Panc1 (cell line): Measurements from ENCODE around the gene ROBO1. TPM values are rescaled to one million over a fixed set of nuclear protein-coding genes. Genes with fewer than 3 reads are reported as not detected.

ENCODE experiments used
- ATAC-seq: fragments of 200-7000 bp; cut with Tn5 transposase; 2 replicates; pipeline ENCODE4 v1.9.1; 2020; ENCODE audit warnings: mild to moderate bottlenecking, moderate library complexity
- BruUV-seq: library from RNA; stranded (reverse); fragments of 400-500 nt; replicated peaks from 2 replicates; lab custom pipeline; 2021; lab: Mats Ljungman, UMichigan
- CTCF ChIA-PET: fragments of 300-600 bp; sonication (Branson Sonifier 250); formaldehyde crosslinking; loops from one replicate; lab custom pipeline; 2022; ENCODE audit warnings: antibody characterized with exemption; lab: Charles Lee
- POLR2A ChIA-PET: fragments of 300-600 bp; sonication (Branson Sonifier 250); formaldehyde crosslinking; loops from one replicate; lab custom pipeline; 2022; ENCODE audit warnings: antibody characterized with exemption; lab: Charles Lee
- DNase-seq: peaks from one replicate; pipeline ENCODE4 v3.0.0-alpha.2; 2010; ENCODE audit warnings: low read depth, low spot score
- H3K27ac ChIP-seq: 2 replicates; pipeline ENCODE4 v1.5.1; 2011; ENCODE audit warnings: mild to moderate bottlenecking, low read length, inconsistent platforms
- H3K27me3 ChIP-seq: fragments of 200-500 bp; sonication (Bioruptor generic); 2 replicates; pipeline ENCODE4 v1.6.0; 2014; ENCODE audit warnings: low read length, inconsistent platforms; ENCODE audit not compliant: control insufficient read depth, insufficient read depth
- H3K36me3 ChIP-seq: fragments of 200-500 bp; sonication (Bioruptor generic); 2 replicates; pipeline ENCODE4 v1.5.1; 2014; ENCODE audit warnings: inconsistent platforms, mild to moderate bottlenecking, low read length, moderate library complexity; ENCODE audit not compliant: control insufficient read depth, insufficient read depth
- H3K4me1 ChIP-seq: 2 replicates; pipeline ENCODE4 v1.5.1; 2011; ENCODE audit warnings: inconsistent platforms, mild to moderate bottlenecking, low read length, moderate library complexity; ENCODE audit not compliant: control insufficient read depth, insufficient read depth
- H3K4me3 ChIP-seq, 2 experiments: 2 replicates each; pipeline ENCODE4 v1.5.1; 2011 to 2012; ENCODE audit warnings: low read depth in 2 of 2, low read length in 2 of 2, mild to moderate bottlenecking in 2 of 2, inconsistent platforms in 1 of 2, moderate library complexity in 1 of 2
- H3K9me3 ChIP-seq: fragments of 200-500 bp; sonication (Bioruptor generic); 2 replicates; pipeline ENCODE4 v1.5.1; 2014; ENCODE audit warnings: low read depth, mild to moderate bottlenecking, inconsistent platforms, low read length, moderate library complexity; ENCODE audit not compliant: control insufficient read depth, insufficient read depth
- POLR2AphosphoS5 ChIP-seq: IDR thresholded peaks from 2 replicates; pipeline ENCODE4 v1.6.1; 2012; ENCODE audit warnings: mild to moderate bottlenecking, low read depth, low read length, moderate library complexity
- SIN3A ChIP-seq: IDR thresholded peaks from 2 replicates; pipeline ENCODE4 v1.6.1; 2012; ENCODE audit warnings: low read depth, mild to moderate bottlenecking, low read length, moderate library complexity, borderline replicate concordance; ENCODE audit not compliant: insufficient read depth
- TCF7L2 ChIP-seq: IDR thresholded peaks from 2 replicates; pipeline ENCODE4 v1.6.1; 2011; ENCODE audit warnings: mild to moderate bottlenecking, low read depth, low read length, inconsistent platforms
- in situ Hi-C: cut with HindIII; loops from 2 replicates; pipeline ENCODE4 v1.10.0; 2016; ENCODE audit warnings: low sequenced_read_pairs, low pct_unique_long_range_greater_than_20kb
- intact Hi-C: fragments of 100-400 bp; cut with micrococcal nuclease; formaldehyde crosslinking; loops from one replicate; pipeline ENCODE4 v1.10.0; 2022; ENCODE audit not compliant: unreplicated experiment
- total RNA-seq: library from RNA; stranded (reverse); gene quantifications from one replicate; pipeline ENCODE4 v1.2.1, GENCODE V29; 2021; ENCODE audit not compliant: unreplicated experiment
- TF ChIP-seq, protein P1 (sequence below): fragments of 450-650 bp; IDR thresholded peaks from 2 replicates; pipeline ENCODE4 v1.5.1; 2017; ENCODE audit warnings: mild to moderate bottlenecking
- TF ChIP-seq, protein P2 (sequence below), 2 experiments: IDR thresholded peaks; 2 replicates each; pipeline ENCODE4 v1.6.1; 2011 to 2012; ENCODE audit warnings: low read depth in 2 of 2, control low read depth in 1 of 2, low read length in 1 of 2, mild to moderate bottlenecking in 1 of 2, moderate library complexity in 1 of 2; ENCODE audit not compliant: insufficient read depth in 1 of 2

ROBO1 gene
- total RNA-seq, 1 experiment from 2014 or later: 61.6 TPM

DNA sequence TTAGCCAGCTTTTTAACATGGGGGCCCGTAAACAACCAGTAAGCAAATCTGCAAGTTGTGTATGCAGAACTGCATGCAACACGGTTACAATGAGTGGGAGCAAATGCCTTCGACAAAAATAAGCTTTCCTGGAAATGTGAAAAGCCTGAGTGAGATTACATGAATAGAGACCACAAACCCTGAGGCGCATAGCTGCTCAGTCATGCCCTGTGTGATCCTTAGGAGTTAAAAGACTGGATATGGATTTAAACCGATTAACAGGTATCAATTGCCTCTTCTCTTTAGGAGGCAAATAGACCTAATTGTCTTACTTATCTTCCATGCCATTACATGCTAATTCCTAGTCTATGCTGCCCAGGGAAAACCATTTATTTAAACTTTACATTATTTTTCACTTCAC is 810.3 kb downstream of the ROBO1 start:
- ATAC-seq (no peak), DNase-seq (no peak)
- in situ Hi-C loops: no loop called here
- Histone ChIP-seq H3K9me3 (no peaks in the 10 kb centered on the region), H3K27me3 (no peaks in the 10 kb centered on the region), H3K4me1 (no peaks in the 10 kb centered on the region), H3K27ac (no peak overlapping the region), H3K36me3 (no peaks in the 10 kb centered on the region), H3K4me3 (no peak overlapping the region)
- intact Hi-C loops: no loop called here
- BruUV-seq: no TSS peak
- POLR2A ChIA-PET: no interaction called here
- no peak for TF ChIP-seq POLR2AphosphoS5
- CTCF ChIA-PET: no interaction called here

DNA sequence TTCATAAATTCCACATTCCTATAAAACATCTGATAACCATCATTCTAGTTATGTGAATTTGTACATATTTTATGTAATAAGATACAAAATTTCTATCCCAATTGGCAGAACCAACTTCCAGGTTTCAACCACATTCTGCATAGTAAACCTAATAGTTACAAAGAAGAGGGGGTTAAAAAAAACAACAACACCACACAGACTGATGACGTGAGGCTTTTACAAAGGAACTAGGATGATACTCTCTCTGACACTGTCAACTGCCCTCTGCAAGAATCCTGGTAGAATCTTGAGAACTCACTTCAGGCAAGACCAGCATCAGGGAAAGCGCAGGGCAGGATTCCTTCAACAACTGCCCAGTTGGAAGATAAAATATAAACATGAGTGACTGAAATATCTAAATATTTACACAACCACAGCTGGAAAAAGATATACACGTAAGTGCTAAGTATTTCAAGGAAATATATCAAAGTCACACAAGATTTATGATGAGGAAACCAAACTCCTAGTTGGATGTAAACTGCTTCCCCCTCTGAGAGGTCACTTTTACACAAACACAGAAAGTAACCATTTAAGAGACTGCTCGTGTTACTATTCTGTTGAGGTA is 816.4 kb downstream of the ROBO1 start:
- no peak overlapping the region for H3K4me3 ChIP-seq
- intact Hi-C loops (no loop called here), in situ Hi-C loops (no loop called here)
- H3K36me3 ChIP-seq: no peaks in the 10 kb centered on the region
- peaks cover 3% of the 10 kb centered on the region; the same call in 1 of the 2 replicates for H3K4me1 ChIP-seq
- no peak for TF ChIP-seq POLR2AphosphoS5
- H3K27ac ChIP-seq: no peak overlapping the region
- no peaks in the 10 kb centered on the region for H3K27me3 ChIP-seq
- ChIA-PET POLR2A (no interaction called here), CTCF (no interaction called here)
- ATAC-seq (no peak), DNase-seq (no peak)
- no peaks in the 10 kb centered on the region for H3K9me3 ChIP-seq
- BruUV-seq: no TSS peak

DNA sequence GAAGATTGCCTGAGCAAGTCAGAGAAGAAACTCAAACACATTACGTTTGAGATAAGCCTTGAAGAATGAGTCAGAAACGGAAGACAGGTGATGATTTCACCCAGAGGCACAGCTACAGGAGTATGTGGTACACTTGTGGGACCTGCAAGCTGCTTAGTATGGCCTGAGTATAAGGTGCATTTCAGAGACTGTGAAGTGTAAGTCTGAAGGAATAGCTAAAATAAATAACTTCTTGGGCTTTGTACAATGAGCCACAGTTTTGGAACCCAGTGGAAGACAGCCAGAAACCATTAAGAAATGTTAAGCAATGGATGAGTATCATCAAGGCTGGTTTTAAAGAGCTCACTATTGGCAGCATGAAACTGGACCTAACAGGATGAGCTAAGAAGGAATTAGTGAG is 826.2 kb downstream of the ROBO1 start:
- ChIA-PET POLR2A (no interaction called here), CTCF (no interaction called here)
- DNase-seq (peak; percentile 2), ATAC-seq (no peak)
- TF ChIP-seq, protein P1, sequence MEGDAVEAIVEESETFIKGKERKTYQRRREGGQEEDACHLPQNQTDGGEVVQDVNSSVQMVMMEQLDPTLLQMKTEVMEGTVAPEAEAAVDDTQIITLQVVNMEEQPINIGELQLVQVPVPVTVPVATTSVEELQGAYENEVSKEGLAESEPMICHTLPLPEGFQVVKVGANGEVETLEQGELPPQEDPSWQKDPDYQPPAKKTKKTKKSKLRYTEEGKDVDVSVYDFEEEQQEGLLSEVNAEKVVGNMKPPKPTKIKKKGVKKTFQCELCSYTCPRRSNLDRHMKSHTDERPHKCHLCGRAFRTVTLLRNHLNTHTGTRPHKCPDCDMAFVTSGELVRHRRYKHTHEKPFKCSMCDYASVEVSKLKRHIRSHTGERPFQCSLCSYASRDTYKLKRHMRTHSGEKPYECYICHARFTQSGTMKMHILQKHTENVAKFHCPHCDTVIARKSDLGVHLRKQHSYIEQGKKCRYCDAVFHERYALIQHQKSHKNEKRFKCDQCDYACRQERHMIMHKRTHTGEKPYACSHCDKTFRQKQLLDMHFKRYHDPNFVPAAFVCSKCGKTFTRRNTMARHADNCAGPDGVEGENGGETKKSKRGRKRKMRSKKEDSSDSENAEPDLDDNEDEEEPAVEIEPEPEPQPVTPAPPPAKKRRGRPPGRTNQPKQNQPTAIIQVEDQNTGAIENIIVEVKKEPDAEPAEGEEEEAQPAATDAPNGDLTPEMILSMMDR: no peak
- TF ChIP-seq, protein P2, sequence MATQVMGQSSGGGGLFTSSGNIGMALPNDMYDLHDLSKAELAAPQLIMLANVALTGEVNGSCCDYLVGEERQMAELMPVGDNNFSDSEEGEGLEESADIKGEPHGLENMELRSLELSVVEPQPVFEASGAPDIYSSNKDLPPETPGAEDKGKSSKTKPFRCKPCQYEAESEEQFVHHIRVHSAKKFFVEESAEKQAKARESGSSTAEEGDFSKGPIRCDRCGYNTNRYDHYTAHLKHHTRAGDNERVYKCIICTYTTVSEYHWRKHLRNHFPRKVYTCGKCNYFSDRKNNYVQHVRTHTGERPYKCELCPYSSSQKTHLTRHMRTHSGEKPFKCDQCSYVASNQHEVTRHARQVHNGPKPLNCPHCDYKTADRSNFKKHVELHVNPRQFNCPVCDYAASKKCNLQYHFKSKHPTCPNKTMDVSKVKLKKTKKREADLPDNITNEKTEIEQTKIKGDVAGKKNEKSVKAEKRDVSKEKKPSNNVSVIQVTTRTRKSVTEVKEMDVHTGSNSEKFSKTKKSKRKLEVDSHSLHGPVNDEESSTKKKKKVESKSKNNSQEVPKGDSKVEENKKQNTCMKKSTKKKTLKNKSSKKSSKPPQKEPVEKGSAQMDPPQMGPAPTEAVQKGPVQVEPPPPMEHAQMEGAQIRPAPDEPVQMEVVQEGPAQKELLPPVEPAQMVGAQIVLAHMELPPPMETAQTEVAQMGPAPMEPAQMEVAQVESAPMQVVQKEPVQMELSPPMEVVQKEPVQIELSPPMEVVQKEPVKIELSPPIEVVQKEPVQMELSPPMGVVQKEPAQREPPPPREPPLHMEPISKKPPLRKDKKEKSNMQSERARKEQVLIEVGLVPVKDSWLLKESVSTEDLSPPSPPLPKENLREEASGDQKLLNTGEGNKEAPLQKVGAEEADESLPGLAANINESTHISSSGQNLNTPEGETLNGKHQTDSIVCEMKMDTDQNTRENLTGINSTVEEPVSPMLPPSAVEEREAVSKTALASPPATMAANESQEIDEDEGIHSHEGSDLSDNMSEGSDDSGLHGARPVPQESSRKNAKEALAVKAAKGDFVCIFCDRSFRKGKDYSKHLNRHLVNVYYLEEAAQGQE (IDR thresholded peaks at IDR 0.05; ENCODE audit: insufficient read depth in 1 of 2, low read depth in 2 of 2, low read length in 1 of 2): no peak
- no peak for TF ChIP-seq SIN3A
- TF ChIP-seq TCF7L2: no peak
- no peak for TF ChIP-seq POLR2AphosphoS5
- Histone ChIP-seq H3K36me3 (no peaks in the 10 kb centered on the region), H3K4me1 (no peaks in the 10 kb centered on the region), H3K27ac (no peak overlapping the region), H3K4me3 (no peak overlapping the region), H3K27me3 (no peaks in the 10 kb centered on the region), H3K9me3 (no peaks in the 10 kb centered on the region)
- in situ Hi-C loops (no loop called here), intact Hi-C loops (no loop called here)
- no TSS peak for BruUV-seq
